Smooth muscle cell (in vitro differentiated cells): Measurements from ENCODE around the gene NUTM2A. TPM values are rescaled to one million over a fixed set of nuclear protein-coding genes. Genes with fewer than 3 reads are reported as not detected.
"Not testable (repeated sequence)": the region's sequence is repeated elsewhere in the genome, so short reads cannot be mapped to it uniquely, and the experiment has no call there.

ENCODE experiments used
- DNase-seq: peaks from one replicate; lab custom pipeline; 2025; ENCODE audit not compliant: unreplicated experiment; lab: John Stamatoyannopoulos, UW
- H2AFZ ChIP-seq: fragments of 200-600 bp; sonication (generic); 2 replicates; pipeline ENCODE4 v1.6.0; 2016; ENCODE audit warnings: antibody characterized with exemption, low read depth, mild to moderate bottlenecking
- H3F3A ChIP-seq: fragments of 200-600 bp; sonication (generic); 2 replicates; pipeline ENCODE4 v1.6.0; 2017; ENCODE audit warnings: antibody characterized with exemption, low read depth
- H3K27ac ChIP-seq: fragments of 200-600 bp; sonication (generic); 2 replicates; pipeline ENCODE4 v1.5.1; 2016; ENCODE audit warnings: low read depth, mild to moderate bottlenecking
- H3K27me3 ChIP-seq: fragments of 200-600 bp; sonication (generic); 2 replicates; pipeline ENCODE4 v1.6.1; 2016; ENCODE audit warnings: low read depth, mild to moderate bottlenecking
- H3K36me3 ChIP-seq: fragments of 200-600 bp; sonication (generic); 2 replicates; pipeline ENCODE4 v1.5.1; 2016; ENCODE audit warnings: low read depth
- H3K4me1 ChIP-seq: fragments of 200-600 bp; sonication (generic); 2 replicates; pipeline ENCODE4 v1.5.1; 2016; ENCODE audit warnings: low read depth
- H3K4me2 ChIP-seq: fragments of 200-600 bp; sonication (generic); 2 replicates; pipeline ENCODE4 v1.6.0; 2016; ENCODE audit warnings: mild to moderate bottlenecking
- H3K4me3 ChIP-seq: fragments of 200-600 bp; sonication (generic); 2 replicates; pipeline ENCODE4 v1.5.1; 2016; ENCODE audit warnings: mild to moderate bottlenecking
- H3K79me2 ChIP-seq: fragments of 200-600 bp; sonication (generic); 2 replicates; pipeline ENCODE4 v1.6.0; 2016; ENCODE audit warnings: low read depth, mild to moderate bottlenecking
- H3K9ac ChIP-seq: fragments of 200-600 bp; sonication (generic); 2 replicates; pipeline ENCODE4 v1.6.0; 2016; ENCODE audit warnings: low read depth
- H3K9me3 ChIP-seq: fragments of 200-600 bp; sonication (generic); replicated peaks from 2 replicates; pipeline ENCODE4 v1.5.1; 2016; ENCODE audit warnings: low read depth
- H4K20me1 ChIP-seq: fragments of 200-600 bp; sonication (generic); 2 replicates; pipeline ENCODE4 v1.6.0; 2016; ENCODE audit warnings: low read depth
- WGBS: methylation state at CpG from one replicate; pipeline ENCODE4 v1.1.7; 2016; ENCODE audit warnings: low lambda C conversion rate; 5-methylcytosine and 5-hydroxymethylcytosine counted together
- polyA plus RNA-seq: library from polyadenylated mRNA; unstranded; fragments of >200 nt; fragmentation: Nextera tagmentation; extraction: Ambion mirVana; gene quantifications from 2 replicates; pipeline ENCODE4 v1.2.1, GENCODE V29; 2016
- total RNA-seq: library from RNA; depleted of rRNA; stranded (reverse); fragments of >200 nt; gene quantifications from 2 replicates; pipeline ENCODE4 v1.2.3, GENCODE V29; 2014

Gene NUTM2A, protein sequence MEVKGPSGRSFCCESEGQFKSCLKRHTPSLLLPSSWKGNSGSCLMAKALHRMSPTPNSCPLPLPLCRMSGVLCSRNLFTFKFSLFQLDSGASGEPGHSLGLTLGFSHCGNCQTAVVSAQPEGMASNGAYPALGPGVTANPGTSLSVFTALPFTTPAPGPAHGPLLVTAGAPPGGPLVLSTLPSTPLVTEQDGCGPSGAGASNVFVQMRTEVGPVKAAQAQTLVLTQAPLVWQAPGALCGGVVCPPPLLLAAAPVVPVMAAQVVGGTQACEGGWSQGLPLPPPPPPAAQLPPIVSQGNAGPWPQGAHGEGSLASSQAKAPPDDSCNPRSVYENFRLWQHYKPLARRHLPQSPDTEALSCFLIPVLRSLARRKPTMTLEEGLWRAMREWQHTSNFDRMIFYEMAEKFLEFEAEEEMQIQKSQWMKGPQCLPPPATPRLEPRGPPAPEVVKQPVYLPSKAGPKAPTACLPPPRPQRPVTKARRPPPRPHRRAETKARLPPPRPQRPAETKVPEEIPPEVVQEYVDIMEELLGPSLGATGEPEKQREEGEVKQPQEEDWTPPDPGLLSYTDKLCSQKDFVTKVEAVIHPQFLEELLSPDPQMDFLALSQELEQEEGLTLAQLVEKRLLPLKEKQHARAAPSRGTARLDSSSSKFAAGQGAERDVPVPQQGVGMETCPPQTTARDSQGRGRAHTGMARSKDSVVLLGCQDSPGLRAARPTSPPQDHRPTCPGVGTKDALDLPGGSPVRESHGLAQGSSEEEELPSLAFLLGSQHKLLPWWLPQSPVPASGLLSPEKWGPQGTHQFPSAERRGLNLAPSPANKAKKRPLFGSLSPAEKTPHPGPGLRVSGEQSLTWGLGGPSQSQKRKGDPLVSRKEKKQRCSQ
- total RNA-seq = 0.31 and 0.54 TPM in 2 replicates
- 0.21 and 0.24 TPM in 2 replicates for polyA plus RNA-seq

DNA sequence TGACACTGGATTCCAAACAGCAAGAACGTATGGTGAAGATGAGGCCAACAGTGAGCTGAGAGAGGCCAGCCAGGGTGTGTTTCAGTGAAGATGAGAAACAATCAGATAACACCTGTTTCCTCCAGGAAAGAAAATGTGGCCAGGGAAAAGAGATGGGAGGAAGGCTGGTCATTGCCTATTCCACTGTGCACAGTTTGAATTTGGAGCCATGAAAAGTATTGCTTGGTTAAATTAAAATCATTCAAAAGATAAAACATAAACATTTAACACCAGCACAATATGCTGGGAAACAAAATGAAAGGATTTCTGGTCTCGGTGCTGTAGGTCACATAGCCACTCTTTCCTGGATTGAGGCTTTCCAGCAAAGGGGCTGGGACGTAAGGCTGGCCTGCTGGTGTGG, at the start of gene NUTM2A:
Gene NUTM2A (plus strand): TSS at position 301 of the 400 bp plus-strand sequence. CDS start 383 bp downstream, outside the sequence.
- not testable (repeated sequence) for H3K27me3 ChIP-seq, H3K27ac ChIP-seq, H3K9ac ChIP-seq, H3K4me1 ChIP-seq, H3K4me2 ChIP-seq, DNase-seq, H3K79me2 ChIP-seq, H3F3A ChIP-seq, H3K4me3 ChIP-seq, H2AFZ ChIP-seq, H3K36me3 ChIP-seq, H3K9me3 ChIP-seq, H4K20me1 ChIP-seq
- no CpG with 5 or more reads among the region's 3 CpGs for WGBS

DNA sequence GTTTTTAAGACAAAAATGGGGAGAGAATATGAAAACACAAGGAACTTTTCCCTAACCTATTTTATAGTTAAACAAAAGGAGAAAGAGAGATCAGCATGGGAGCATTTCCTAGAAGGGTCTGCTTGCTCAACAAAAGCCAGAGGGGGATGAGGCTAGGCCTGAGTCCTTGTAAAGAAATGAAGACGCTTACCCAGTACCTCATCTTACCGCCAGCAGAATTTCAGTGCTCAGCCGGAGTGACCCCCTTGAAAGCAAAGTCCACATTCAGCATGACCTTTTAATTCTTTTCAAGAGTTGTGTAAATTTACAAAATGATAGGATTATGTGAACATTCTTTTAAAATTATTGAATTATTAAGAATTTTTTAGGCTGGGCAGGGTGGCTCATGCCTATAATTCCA, 47.7 kb upstream of the NUTM2A start:
- H3K4me2 ChIP-seq, H3K27ac ChIP-seq, H3K79me2 ChIP-seq, H3K4me3 ChIP-seq, H3K4me1 ChIP-seq, H4K20me1 ChIP-seq, H3K9ac ChIP-seq, H2AFZ ChIP-seq, DNase-seq, H3K9me3 ChIP-seq, H3F3A ChIP-seq, H3K36me3 ChIP-seq, H3K27me3 ChIP-seq: not testable (repeated sequence)
- 97% methylated on average over 3 of the region's 3 CpGs for WGBS

DNA sequence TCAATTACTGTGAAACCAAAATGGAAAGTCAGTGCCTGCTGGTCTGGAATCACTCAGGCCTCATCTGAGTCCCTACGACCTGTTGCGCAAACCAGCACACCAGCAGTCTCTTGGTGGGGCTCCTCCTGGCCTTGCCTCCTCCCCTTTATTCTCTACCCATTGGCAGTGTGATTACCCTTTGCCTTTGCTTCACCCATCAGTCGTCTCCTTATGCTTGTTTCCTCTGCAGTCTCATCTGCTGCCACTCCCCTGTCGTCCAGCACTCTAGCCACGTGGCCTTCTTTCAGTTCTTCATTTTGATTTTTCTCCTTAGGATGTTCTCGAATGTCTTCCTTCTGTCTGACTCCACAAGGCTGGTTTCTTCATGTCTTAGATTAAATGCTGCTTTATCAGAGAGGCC, 40.8 kb upstream of the NUTM2A start:
- H3K9me3 ChIP-seq, H3K4me3 ChIP-seq, H2AFZ ChIP-seq, H3K27me3 ChIP-seq, DNase-seq, H3K9ac ChIP-seq, H4K20me1 ChIP-seq, H3K4me2 ChIP-seq, H3K36me3 ChIP-seq, H3K27ac ChIP-seq, H3K79me2 ChIP-seq, H3F3A ChIP-seq, H3K4me1 ChIP-seq: not testable (repeated sequence)
- 90% methylated on average over 6 of the region's 6 CpGs for WGBS

DNA sequence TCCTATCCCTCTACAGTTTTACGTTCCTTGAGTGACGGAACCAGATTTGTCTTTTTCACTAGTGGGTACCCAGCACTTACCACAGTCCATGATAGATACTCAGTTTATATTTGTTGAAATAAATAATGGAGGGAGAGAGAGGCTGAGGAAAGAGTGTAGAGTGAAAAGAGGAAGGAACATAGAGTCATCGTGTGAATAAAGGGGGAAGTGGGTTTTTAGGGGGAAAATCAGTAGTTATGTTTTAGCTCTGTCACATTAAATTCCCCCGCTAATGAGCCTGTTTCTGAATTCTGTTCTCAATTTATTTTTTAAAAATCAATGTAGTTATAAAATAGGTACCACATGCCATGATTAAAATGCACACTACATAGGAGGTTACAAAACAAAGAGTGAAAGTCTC, 39.2 kb upstream of the NUTM2A start:
- H3K9me3 ChIP-seq, H3K27ac ChIP-seq, H3K9ac ChIP-seq, H3K4me3 ChIP-seq, H4K20me1 ChIP-seq, H3K4me1 ChIP-seq, H3K36me3 ChIP-seq, H3K27me3 ChIP-seq, DNase-seq, H3K4me2 ChIP-seq, H2AFZ ChIP-seq, H3K79me2 ChIP-seq, H3F3A ChIP-seq: not testable (repeated sequence)
- 98% methylated on average over 4 of the region's 4 CpGs for WGBS

DNA sequence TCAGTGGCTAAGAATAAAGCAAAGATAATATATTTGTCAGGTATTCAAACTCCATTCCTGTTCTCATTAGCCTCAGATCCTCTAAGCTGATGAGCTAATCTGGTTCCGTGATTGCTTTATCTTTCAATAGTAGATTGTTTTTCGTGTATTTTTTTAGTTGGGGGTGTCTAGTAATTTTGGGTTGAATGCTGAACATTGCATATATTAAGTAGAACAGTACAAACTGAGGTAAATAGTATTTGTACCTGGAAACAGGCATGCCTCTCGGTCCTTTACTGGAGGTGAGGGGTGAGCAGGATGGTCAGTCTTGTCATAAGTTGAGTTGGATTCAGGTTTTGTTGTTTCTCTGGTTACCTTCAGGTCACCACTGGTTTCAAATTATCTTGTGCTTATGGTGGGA, 37.7 kb upstream of the NUTM2A start:
- H2AFZ ChIP-seq, H3K4me3 ChIP-seq, H3K9ac ChIP-seq, H3K4me1 ChIP-seq, H3K9me3 ChIP-seq, H4K20me1 ChIP-seq, H3K79me2 ChIP-seq, H3K4me2 ChIP-seq, H3K36me3 ChIP-seq, H3F3A ChIP-seq, H3K27me3 ChIP-seq, DNase-seq, H3K27ac ChIP-seq: not testable (repeated sequence)
- WGBS = 98% methylated on average over 3 of the region's 3 CpGs

DNA sequence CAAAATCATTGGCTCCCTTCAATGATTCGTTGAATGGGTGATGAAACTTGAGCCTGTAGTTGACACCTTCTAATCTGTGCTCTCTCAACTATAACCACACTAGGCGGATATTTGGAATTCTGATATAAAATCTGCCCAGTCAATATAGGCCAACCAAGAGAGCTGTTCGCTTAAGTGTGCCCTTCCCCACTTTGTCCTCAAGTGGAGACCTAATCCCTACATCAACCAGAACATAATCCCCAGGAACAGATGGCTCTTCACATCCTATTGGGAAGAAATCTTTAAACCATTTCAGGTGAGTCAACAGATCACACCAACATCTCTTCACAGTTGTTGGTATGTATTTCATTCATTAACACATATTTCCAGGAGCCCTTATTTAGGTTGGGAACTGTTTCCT, 33.4 kb upstream of the NUTM2A start:
- DNase-seq, H3K27me3 ChIP-seq, H2AFZ ChIP-seq, H3F3A ChIP-seq, H3K4me2 ChIP-seq, H3K4me1 ChIP-seq, H3K79me2 ChIP-seq, H3K9me3 ChIP-seq, H3K36me3 ChIP-seq, H3K4me3 ChIP-seq, H3K9ac ChIP-seq, H3K27ac ChIP-seq, H4K20me1 ChIP-seq: not testable (repeated sequence)
- WGBS = 98% methylated on average over 3 of the region's 3 CpGs

DNA sequence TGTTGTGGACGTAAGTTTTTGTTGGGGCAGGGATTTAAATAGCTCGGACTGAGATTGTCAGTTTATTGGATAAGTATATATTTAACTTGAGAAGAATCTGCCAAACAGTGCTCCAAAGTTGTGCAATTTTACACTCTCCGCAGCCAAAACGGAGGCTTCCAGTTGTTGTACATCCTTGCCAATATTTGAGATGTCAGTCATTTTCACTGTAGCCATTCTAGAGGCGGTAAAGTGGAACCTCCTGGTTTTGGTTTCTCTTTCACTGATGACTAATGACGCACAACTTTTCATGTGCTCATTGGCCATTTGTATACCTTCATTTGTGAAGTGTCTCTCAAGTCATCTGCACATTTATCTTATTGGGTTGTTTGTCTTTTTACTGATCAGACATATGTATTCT, 24.3 kb upstream of the NUTM2A start:
- not testable (repeated sequence) for H2AFZ ChIP-seq

DNA sequence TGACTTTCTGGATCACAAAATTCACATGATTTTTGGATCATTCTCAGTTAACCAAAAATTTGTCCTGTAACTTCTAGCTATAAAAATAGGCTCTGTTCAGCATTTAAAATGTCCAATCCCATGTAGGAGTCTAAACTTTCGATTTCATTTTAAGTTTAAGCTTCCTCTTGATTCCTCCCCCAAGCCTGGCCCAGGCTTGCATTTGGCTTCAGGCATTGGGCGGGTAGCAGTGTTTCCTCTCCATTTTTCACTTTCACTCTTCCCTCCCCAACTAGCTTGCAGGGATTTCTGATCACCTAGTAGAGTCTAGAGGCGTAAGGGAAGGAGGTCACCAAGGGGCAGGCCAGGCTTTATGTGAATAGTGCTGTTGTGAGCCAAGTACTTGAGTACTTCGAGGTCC, 20.4 kb upstream of the NUTM2A start:
- not testable (repeated sequence) for H3K27me3 ChIP-seq, H3F3A ChIP-seq, H3K4me3 ChIP-seq, H3K79me2 ChIP-seq, DNase-seq, H3K36me3 ChIP-seq, H3K9me3 ChIP-seq, H4K20me1 ChIP-seq, H3K4me2 ChIP-seq, H3K27ac ChIP-seq, H2AFZ ChIP-seq, H3K4me1 ChIP-seq, H3K9ac ChIP-seq
- 70% methylated on average over 3 of the region's 4 CpGs for WGBS

More for the DNA sequence above, 24.3 kb upstream of the NUTM2A start:
- DNase-seq, H3K4me3 ChIP-seq, H4K20me1 ChIP-seq, H3K4me1 ChIP-seq, H3K27ac ChIP-seq, H3K27me3 ChIP-seq, H3F3A ChIP-seq, H3K9me3 ChIP-seq, H3K36me3 ChIP-seq, H3K4me2 ChIP-seq, H3K79me2 ChIP-seq, H3K9ac ChIP-seq: not testable (repeated sequence)
- 91% methylated on average over 6 of the region's 6 CpGs for WGBS
